Measurements from ENCODE around the gene SDHB. TPM values are rescaled to one million over a fixed set of nuclear protein-coding genes. Genes with fewer than 3 reads are reported as not detected.

The SDHB gene
- total and polyA plus RNA-seq, 2 of the 13 experiments (the other 11 are each of a cell fraction or from before 2014, with no cell fraction given) = 136 to 142 TPM

GRCh38 chr1:17086751-17087150 is 32.9 kb upstream of the SDHB start:
- no peaks in the 10 kb centered on the region for H3K79me2 ChIP-seq (ENCODE audit: insufficient read depth, low read length)
- TF ChIP-seq RCOR2 (CRISPR knock-in tag; IDR thresholded peaks at IDR 0.05) (no peak), ESRRA (CRISPR knock-in tag; IDR thresholded peaks at IDR 0.05; ENCODE audit: low read depth) (no peak), ZNF207 (IDR thresholded peaks at IDR 0.05; ENCODE audit: borderline replicate concordance) (no peak), FOXM1 (CRISPR knock-in tag; IDR thresholded peaks at IDR 0.05) (no peak), SNAI1 (CRISPR knock-in tag; IDR thresholded peaks at IDR 0.05; ENCODE audit: borderline replicate concordance) (no peak)
- no peaks in the 10 kb centered on the region for H3K4me1 ChIP-seq (ENCODE audit: insufficient read depth, low read length)
- H4K20me1 ChIP-seq (ENCODE audit: insufficient read depth, low read length) = no peaks in the 10 kb centered on the region
- ATAC-seq (no peak), DNase-seq (ENCODE audit: low spot score) (no peak), FAIRE-seq (no peak)
- no peak overlapping the region for H3K4me2 ChIP-seq (ENCODE audit: low read depth, low read length)
- no peak overlapping the region for H2AFZ ChIP-seq (ENCODE audit: low read length)
- POLR2A ChIA-PET = no interaction called here
- in situ Hi-C loops (cut with HindIII; ENCODE audit: extremely low pct_ligation_motif_present, low pct_unique_long_range_greater_than_20kb) = no loop called here
- H3K9me3 ChIP-seq (ENCODE audit: low read length) = no peaks in the 10 kb centered on the region
- intact Hi-C loops (cut with micrococcal nuclease; ENCODE audit: unreplicated experiment) = loop anchor here (10.0 kb wide), 1 partner anchor 662 kb away; no protein-coding TSS in a partner anchor
- peaks cover 4 to 32% of the 10 kb centered on the region in 2 experiments for H3K27me3 ChIP-seq (ENCODE audit: control insufficient read depth in 1 of 2, insufficient read depth in 2 of 2, low read length in 2 of 2)
- no TSS peak for BruUV-seq (replicated peaks)
- CTCF ChIA-PET (ENCODE audit: low intra/inter-chr PET ratio, low total read pairs) = no interaction called here
- WGBS (ENCODE audit: low lambda C conversion rate) = 34% methylated on average over 6 of the region's 6 CpGs
- H3K9ac ChIP-seq (ENCODE audit: insufficient read depth, low read depth, low read length) = no peak overlapping the region
- no peaks in the 10 kb centered on the region for H3K36me3 ChIP-seq (replicated peaks in 1 of 2; ENCODE audit: control insufficient read depth in 1 of 2, insufficient read depth in 2 of 2, low read length in 2 of 2)
- H3K27ac ChIP-seq (ENCODE audit: extremely low read length, insufficient read depth, low read length) = no peak overlapping the region
- H3K4me3 ChIP-seq (replicated peaks in 1 of 3; ENCODE audit: insufficient read depth in 1 of 3, low read depth in 2 of 3, low read length in 3 of 3) = no peak overlapping the region

- Histone ChIP-seq H3K4me2 (ENCODE audit: low read depth, low read length) (no peak overlapping the region), H3K4me1 (ENCODE audit: insufficient read depth, low read length) (no peaks in the 10 kb centered on the region), H2AFZ (ENCODE audit: low read length) (no peak overlapping the region), H4K20me1 (ENCODE audit: insufficient read depth, low read length) (no peaks in the 10 kb centered on the region), H3K9ac (ENCODE audit: insufficient read depth, low read depth, low read length) (no peak overlapping the region), H3K27ac (ENCODE audit: extremely low read length, insufficient read depth, low read length) (no peak overlapping the region), H3K9me3 (ENCODE audit: low read length) (no peaks in the 10 kb centered on the region), H3K36me3 (replicated peaks in 1 of 2; ENCODE audit: control insufficient read depth in 1 of 2, insufficient read depth in 2 of 2, low read length in 2 of 2) (no peaks in the 10 kb centered on the region), H3K79me2 (ENCODE audit: insufficient read depth, low read length) (no peaks in the 10 kb centered on the region), H3K4me3 (replicated peaks in 1 of 3; ENCODE audit: insufficient read depth in 1 of 3, low read depth in 2 of 3, low read length in 3 of 3) (no peak overlapping the region), H3K27me3 (ENCODE audit: control insufficient read depth in 1 of 2, insufficient read depth in 2 of 2, low read length in 2 of 2) (peaks cover 3 to 27% of the 10 kb centered on the region in 2 experiments)
- WGBS (ENCODE audit: low lambda C conversion rate) = 25% methylated on average over 10 of the region's 10 CpGs
- intact Hi-C loops (cut with micrococcal nuclease; ENCODE audit: unreplicated experiment) (loop anchor here (10.0 kb wide), 1 partner anchor 660 kb away; no protein-coding TSS in a partner anchor), in situ Hi-C loops (cut with HindIII; ENCODE audit: extremely low pct_ligation_motif_present, low pct_unique_long_range_greater_than_20kb) (no loop called here)
- ATAC-seq = no peak
- CTCF ChIA-PET (ENCODE audit: low intra/inter-chr PET ratio, low total read pairs) = no interaction called here
- BruUV-seq (replicated peaks) = no TSS peak
- no peak for DNase-seq (ENCODE audit: low spot score)
- no peak for FAIRE-seq
- POLR2A ChIA-PET = no interaction called here
- TF ChIP-seq MYPOP (CRISPR knock-in tag; IDR thresholded peaks at IDR 0.05) = no peak
- no peak for TF ChIP-seq SUZ12 (IDR thresholded peaks at IDR 0.05; ENCODE audit: low read depth, low read length)
- no peak for TF ChIP-seq ARNT2 (CRISPR knock-in tag; IDR thresholded peaks at IDR 0.05; ENCODE audit: low read depth)
- TF ChIP-seq FOXP4 (CRISPR knock-in tag; IDR thresholded peaks at IDR 0.05) = no peak
- no peak for TF ChIP-seq ZSCAN21 (CRISPR knock-in tag; IDR thresholded peaks at IDR 0.05; ENCODE audit: borderline replicate concordance)
- no peak for TF ChIP-seq SIX4 (CRISPR knock-in tag; IDR thresholded peaks at IDR 0.05)
- no peak for TF ChIP-seq PRDM15 (CRISPR knock-in tag; IDR thresholded peaks at IDR 0.05)
- TF ChIP-seq SRSF4 (IDR thresholded peaks at IDR 0.05; ENCODE audit: low read depth, low read length, poor library complexity, severe bottlenecking) = no peak
Observed at GRCh38 chr1:17084787-17085186, 31.0 kb upstream of the SDHB start.

Data from HepG2 (cell line).